GM20000 (cell line): ENCODE measurements around the gene PPP2R5C.

Experiments
- DNase-seq: peaks from one replicate; pipeline ENCODE4 v3.0.0; 2012; ENCODE audit warnings: low spot score
- TF ChIP-seq, protein P1 (sequence below): IDR thresholded peaks from 2 replicates; pipeline ENCODE4 v1.5.1; 2012; ENCODE audit warnings: mild to moderate bottlenecking, control low read depth; ENCODE audit errors: extremely low read depth, missing control alignments

The PPP2R5C gene

DNA sequence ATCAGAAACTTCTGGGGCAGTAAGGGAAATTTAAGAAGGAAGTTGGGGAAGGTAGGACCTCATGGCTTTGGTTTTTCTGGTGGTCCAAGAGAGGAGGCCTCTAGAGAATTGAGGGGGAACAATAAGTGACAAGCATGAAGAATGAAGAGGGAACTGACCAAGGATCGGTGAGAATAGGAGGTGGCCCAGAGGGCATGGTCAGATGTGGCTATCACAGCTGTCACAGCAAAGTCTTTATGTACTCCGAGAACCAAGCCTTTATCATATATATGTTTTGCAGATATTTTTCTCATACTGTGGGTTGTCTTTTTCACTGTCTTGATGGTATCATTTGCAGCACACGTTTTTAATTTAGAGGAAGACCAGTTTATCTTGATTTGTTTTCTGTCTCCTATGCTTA, 64.3 kb downstream of the PPP2R5C start:
- no peak for DNase-seq
- TF ChIP-seq, protein P1, sequence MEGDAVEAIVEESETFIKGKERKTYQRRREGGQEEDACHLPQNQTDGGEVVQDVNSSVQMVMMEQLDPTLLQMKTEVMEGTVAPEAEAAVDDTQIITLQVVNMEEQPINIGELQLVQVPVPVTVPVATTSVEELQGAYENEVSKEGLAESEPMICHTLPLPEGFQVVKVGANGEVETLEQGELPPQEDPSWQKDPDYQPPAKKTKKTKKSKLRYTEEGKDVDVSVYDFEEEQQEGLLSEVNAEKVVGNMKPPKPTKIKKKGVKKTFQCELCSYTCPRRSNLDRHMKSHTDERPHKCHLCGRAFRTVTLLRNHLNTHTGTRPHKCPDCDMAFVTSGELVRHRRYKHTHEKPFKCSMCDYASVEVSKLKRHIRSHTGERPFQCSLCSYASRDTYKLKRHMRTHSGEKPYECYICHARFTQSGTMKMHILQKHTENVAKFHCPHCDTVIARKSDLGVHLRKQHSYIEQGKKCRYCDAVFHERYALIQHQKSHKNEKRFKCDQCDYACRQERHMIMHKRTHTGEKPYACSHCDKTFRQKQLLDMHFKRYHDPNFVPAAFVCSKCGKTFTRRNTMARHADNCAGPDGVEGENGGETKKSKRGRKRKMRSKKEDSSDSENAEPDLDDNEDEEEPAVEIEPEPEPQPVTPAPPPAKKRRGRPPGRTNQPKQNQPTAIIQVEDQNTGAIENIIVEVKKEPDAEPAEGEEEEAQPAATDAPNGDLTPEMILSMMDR = no peak

DNA sequence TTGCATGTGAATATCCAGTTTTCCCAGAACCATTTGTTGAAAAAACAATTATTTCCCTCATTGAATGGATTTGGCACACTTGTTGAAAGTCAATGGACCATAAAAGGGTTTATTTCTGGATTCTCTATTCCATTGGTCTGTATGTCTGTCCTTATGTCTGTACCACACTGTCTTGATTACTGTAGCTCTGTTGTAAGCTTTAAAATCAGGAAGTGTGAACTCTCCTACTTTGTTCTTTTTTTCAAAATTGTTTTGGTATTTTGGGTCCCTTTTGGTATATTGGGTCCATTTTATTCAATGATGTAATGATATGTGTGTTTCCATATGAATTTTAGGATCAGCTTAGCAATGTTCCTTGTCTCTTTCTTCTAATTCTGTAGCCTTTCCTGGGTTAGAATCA, 64.8 kb downstream of the PPP2R5C start:
- TF ChIP-seq, protein P1 = no peak
- DNase-seq = no peak

DNA sequence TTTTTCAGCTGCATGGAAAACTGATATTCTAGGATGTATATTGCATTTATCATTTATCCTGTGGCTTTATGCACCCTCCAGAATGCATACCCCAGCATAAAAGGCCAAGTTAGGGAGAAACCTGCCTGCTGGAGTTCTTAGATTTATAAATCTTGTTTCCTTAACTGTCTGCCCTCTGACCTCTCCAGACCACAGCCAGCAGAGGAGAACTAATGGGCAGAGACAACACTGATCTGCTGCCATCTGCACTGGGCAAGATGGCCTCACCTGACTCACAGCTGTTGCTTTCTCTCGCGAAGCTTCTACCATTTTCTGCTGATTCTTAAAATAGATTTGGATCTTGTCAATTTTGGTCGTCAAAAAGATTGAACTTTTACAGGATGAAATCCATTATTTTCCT, 65.8 kb downstream of the PPP2R5C start:
- TF ChIP-seq, protein P1 = no peak
- no peak for DNase-seq

DNA sequence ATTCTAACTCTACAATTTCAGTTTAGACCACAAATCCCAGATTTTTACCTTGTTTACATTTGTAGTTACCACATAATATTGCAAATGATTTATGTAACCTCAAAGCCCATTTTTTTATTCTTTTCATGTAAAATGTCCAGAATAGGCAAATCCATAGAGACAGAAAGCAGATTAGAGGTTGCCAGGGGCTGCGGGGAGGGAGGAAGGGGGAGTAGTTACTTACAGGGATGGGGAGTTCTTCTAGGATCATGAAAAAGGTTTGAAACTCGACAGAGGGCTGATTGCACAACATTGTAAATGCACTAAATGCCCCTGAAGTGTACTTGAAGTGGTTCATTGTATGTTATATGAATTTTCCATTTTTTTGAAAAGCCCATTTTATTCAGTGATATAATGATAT, 66.5 kb downstream of the PPP2R5C start:
- TF ChIP-seq, protein P1 = no peak
- no peak for DNase-seq

DNA sequence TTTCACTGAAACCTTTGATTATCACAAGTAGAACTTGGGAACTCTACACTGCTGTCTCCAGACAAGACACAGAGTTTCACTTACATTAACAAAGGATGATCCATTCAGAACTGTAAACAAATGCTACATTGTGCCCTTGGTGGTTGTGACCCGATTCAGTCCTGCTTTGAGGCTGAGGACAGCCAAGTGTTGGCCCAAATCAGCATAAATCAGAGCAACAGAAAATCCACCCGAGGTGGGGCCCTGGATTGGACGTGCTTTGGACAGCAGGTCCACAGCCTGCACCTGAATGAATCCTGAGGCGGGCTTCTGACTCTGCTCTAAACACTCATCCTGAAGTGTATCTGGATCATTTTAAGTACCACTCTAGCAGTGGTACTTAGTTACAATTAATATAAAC, 68.8 kb downstream of the PPP2R5C start:
- no peak for DNase-seq
- TF ChIP-seq, protein P1 = no peak

DNA sequence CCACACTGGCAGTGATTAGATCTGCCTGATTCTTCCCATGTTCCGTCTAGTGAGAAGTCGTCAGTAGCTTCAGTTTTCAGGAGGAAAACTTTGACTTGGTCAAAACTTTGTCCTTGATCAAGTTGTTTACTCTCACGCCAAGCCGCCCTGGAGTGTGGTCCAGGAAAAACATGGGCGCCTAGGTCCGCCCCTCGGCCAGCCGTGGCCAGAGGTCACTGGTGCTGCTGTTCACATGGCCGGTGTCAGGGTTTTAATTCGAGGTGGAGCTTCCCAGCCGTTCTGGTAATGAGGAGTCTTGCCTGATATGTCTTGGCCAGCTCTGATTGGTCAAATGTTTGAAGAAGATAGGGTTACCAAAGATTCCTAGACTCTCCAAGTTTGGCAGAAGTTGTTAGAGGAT, 71.5 kb downstream of the PPP2R5C start:
- DNase-seq = no peak
- TF ChIP-seq, protein P1 = no peak

DNA sequence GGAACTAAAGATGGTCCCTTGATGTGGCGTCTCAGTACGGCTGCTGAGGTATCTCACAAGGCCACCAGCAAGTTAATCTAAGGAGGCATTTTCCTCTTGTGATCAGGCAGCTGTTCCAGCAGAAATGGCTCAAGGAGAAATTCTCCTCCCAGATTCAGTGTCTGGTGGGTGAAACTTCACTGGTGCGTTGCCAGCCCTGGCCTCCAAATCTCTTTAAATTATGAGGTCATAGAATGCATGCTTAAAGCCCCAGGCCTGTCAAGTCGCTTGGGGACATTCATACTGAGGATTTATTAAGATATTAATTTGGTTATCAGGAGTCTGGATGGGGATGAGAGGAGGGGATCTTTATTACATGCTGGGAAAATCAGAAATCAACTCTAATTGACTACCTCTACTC, 72.9 kb downstream of the PPP2R5C start:
- TF ChIP-seq, protein P1 = no peak
- no peak for DNase-seq
